Stimulated activated CD8-positive, alpha-beta memory T cell treated with anti-CD3 and anti-CD28 coated beads, Interleukin-4, amount 100 ng/mL, for 4 hours (primary cell): ENCODE data around the gene ARFGAP1.

Source experiments
- DNase-seq, 2 donors: peaks; one replicate each; pipeline ENCODE4 v3.0.0-alpha.2; 2020; ENCODE audit warnings: low read depth in 2 of 2, low spot score in 1 of 2

ARFGAP1 gene

DNA sequence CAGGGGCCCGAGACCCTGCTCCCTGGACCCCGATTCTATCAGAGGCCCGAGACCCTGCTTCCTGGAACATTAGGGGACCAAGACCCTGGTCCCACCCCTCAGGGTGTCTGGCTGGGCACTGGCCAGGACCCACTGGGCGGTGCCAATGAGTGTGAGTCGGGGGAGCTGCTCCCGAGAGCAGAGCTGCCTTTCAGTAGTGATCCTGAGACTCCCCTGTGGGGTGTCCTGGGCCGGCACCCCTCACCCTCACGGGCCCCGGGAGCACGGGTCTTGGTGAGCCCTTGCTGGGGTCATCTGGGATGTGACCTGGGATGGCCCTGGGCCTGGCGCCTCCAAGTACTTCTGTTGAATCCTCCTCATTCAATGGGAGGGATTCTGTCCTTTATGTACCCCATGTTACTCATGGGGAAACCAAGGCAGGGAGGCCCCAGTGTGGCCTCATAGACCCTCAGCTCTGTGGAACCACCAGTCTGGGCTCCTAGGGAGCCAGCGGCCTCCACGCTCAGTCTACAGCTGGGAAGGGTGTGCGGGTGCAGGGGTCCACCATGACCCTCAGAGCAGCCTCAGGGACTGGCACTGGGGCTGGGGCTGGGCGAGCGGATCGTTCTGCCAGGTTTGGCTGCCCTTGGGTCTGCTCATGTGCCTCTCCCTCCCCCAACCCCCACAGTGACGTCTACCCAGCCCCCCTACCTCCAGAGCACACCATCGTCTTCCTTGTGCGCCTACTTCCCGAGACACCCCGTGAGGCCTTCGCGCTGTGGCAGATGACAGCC, 46.0 kb downstream of the ARFGAP1 start:
- DNase-seq, result no peak

- DNase-seq, result no peak
Measured at GRCh38 chr20:63319164-63320040, 46.8 kb downstream of the ARFGAP1 start.

DNA sequence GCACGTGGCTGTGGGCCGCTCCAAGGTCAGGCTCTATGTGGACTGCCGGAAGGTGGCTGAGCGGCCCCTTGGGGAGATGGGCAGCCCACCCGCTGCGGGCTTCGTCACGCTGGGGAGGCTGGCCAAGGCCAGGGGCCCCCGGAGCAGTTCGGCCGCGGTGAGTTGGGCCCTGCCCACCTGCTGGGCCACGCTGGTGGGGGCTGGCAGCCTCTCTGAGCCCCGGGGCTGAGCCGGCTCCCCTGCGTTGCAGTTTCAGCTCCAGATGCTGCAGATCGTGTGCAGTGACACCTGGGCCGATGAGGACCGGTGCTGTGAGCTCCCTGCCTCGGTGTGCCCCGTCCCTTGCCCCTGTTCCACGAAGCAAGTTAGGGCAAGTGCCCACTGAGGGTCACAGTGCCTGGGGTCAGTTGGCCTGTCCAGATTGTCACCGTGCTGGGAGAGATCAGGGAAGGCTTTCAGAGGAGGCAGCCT, 47.5 kb downstream of the ARFGAP1 start:
- DNase-seq, result no peak

DNA sequence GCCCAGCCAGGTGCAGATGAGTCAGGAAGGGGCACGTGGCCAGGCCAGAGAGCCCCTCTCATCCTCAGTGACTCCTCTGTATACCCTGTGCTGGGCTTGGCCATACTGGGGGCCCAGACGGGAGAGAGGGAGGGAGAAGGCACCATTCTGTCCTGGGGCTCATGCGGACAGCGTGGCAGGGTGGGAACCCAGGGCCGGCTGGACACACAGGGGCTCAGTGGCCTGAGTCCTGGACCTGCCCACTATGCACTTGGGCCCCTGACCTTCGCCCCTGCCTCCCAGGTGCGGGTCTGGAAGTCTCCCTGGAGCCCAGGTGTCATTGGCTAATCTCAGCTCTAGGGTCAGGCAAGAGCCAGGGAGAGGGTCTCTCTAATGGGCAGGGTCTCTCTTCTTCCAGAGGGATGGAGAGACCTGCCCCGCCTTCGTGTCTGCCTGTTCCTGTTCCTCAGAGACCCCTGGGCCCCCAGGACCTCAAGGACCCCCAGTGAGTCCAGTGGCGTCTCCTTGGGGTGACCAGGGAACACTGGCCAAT, 48.1 kb downstream of the ARFGAP1 start:
- no peak for DNase-seq

DNA sequence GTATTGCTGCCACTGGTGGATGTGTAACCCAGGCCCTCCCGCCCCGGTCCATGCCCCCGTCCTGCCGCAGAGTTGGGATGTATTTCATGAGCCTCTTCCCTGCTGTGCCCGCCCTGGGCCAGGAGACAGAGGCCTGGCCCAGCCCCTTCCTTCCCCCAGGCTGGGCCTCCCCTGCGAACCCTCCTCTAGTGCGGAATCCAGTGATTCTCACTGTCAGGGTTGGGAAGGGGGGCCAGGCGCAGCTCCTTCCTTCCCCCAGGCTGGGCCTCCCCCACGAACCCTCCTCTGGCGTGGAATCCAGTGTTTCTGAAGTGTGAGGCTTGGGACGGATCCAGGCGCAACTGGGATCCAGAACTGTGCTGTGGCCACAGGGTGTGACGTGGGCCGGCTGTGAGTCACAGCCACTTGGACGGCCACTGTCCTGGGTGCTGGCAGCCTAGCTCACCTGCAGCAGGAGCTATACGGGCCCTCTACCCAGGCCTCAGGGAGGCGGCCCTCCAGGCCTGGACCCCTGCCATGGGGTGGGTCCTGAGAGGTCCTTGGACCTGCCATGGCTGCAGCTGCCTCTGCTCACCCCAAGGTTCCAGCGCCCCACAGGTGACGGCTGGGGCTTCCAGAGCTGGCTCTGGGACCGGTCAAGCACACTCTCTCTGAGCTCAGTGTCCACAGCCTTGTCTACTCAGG, 48.7 kb downstream of the ARFGAP1 start:
- DNase-seq, result no peak

DNA sequence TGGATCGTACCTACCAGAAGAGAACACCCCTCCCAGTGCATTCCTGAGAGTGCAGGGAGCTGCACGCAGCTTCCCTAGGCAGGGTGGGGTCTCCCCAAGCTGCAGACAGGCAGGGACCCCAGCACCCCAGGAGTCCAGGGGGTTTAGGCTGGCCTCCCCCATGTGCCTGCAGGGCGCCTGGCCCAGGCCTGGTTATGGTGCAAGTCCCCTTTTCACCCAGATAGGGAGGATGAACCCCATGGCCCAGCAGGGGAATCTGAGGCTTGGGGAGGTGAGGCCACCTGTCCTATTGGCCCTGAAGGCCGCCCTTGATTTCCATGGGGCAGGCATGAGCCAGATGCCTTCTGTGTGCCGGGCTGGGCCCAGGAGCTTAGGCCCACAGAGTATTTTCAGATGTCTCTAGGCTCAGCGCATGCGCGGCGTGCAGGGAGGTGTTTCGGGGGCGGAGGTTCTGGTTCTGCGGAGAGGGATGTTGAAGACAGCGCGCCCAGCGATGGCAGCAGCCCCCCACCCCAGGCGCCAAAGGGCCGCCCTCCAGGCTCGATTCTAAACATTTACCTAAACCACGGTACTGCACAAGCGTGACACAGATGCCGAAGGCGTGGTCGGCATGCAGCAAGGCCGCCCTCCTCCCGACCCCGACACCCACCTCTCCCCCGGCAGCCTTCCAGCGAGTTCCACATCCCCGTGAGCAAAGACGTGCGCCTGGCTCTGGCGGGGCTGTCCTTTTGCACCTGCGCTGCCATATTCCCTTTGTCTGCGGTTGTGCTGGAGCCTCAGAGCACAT, 49.7 kb downstream of the ARFGAP1 start:
- no peak for DNase-seq

- DNase-seq, result no peak
Measured at GRCh38 chr20:63322933-63323273, 50.3 kb downstream of the ARFGAP1 start.

- no peak for DNase-seq
Measured at GRCh38 chr20:63323357-63323981, 50.9 kb downstream of the ARFGAP1 start.

GRCh38 chr20:63325021-63325471, 52.4 kb downstream of the ARFGAP1 start:
- DNase-seq, result no peak

GRCh38 chr20:63325554-63326313, 53.1 kb downstream of the ARFGAP1 start:
- DNase-seq, result no peak

- DNase-seq, result no peak
Measured at GRCh38 chr20:63326314-63327230, 54.0 kb downstream of the ARFGAP1 start.

- DNase-seq, result no peak
Measured at GRCh38 chr20:63327231-63327745, 54.7 kb downstream of the ARFGAP1 start.

DNA sequence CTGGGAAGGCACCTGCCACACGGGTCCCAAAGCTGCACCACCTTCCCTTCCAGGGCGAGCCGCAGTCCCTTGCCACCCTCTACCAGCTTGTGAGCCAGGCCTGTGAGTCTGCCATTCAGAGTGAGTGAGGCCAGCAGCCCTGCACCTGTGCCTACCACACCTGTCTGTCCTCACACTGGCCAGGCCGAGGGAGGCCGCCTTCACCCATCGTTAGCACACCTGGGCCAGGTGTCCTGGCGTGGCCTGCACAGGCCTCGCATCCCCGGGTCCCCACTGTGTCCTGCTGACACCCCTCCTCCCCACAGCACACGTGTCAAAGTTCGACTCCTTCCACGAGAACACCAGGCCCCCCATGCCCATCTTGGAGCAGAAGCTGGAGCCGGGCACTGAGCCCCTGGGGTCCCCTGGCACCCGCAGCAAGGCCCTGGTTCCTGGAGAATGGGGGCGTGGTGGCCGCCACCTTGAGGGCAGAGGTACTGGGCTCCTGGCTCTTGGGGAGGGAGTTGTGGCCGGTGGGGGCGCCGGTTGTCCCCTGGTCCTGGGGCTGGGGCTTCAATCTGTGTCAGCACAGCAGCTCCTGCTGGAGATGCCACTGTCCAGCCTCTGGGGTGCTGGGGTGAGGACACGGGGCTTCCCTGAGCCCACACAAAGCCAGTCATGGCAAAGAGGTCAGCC, 55.5 kb downstream of the ARFGAP1 start:
- no peak for DNase-seq

GRCh38 chr20:63328718-63329275, 56.2 kb downstream of the ARFGAP1 start:
- DNase-seq, result no peak

DNA sequence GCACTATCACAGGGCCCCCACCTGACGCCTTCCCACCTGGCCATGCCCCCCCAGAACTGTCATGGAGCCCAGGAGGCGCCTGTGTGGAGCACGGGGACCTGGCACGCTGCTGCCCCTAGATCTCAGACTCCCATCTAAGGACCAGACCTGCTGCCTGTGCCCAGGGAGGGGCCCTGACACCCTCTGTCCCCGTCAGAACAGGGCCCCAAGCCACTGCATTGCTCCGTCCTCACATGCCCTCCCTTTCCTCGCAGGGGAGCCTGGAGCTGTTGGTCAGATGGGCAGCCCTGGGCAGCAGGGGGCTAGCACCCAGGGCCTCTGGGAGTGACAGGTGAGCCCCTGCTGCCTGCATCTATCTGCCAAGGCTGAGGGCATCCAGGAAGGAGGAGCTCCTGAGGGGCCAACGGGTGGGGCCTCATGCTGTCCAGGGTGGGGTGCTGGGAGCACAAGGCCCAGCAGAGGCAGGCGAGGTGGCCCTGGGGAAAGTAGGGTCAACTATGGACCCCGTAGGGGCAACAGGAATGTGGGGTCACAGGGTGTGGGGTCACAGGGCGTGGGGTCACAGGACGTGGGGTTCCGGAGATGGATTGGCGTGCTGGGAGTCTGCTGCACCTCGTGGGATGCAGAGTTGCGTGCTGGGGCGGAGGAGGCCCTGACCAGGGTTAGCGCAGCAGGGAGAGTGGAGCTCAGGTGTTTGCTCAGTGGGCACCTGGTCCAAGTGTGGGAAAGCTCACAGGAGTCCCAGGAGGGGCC, 56.9 kb downstream of the ARFGAP1 start:
- DNase-seq, result no peak

GRCh38 chr20:63330084-63330760, 57.6 kb downstream of the ARFGAP1 start:
- no peak for DNase-seq
